Measurements from ENCODE around the gene IST1.

DNA sequence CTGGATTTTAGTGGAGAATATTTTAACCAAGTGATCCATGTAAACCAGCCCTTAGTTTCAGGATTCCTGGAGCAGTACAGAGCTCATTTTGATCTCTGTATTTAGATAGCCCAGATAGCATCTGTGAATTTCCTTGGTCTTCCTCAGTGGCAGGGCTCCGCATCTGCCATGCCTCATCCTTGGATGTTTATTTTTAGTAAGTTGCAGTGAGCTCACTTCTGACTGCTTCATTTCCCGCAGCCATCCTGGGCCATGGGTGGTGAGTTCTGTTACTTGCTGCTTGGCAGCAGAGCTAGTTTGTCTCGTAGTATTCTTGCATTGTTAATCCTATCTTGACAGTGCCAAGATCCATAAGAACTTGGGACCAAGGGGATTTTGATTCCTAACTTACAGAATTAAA, 33.7 kb downstream of the IST1 start:
- TF ChIP-seq CEBPB (IDR thresholded peaks at IDR 0.05) (no peak), EP300 (IDR thresholded peaks at IDR 0.05; ENCODE audit: borderline replicate concordance) (no peak), RAD21 (IDR thresholded peaks at IDR 0.05; ENCODE audit: low read depth) (no peak), TAF1 (IDR thresholded peaks at IDR 0.05; ENCODE audit: low read depth) (no peak)
- TF ChIP-seq, protein P1, sequence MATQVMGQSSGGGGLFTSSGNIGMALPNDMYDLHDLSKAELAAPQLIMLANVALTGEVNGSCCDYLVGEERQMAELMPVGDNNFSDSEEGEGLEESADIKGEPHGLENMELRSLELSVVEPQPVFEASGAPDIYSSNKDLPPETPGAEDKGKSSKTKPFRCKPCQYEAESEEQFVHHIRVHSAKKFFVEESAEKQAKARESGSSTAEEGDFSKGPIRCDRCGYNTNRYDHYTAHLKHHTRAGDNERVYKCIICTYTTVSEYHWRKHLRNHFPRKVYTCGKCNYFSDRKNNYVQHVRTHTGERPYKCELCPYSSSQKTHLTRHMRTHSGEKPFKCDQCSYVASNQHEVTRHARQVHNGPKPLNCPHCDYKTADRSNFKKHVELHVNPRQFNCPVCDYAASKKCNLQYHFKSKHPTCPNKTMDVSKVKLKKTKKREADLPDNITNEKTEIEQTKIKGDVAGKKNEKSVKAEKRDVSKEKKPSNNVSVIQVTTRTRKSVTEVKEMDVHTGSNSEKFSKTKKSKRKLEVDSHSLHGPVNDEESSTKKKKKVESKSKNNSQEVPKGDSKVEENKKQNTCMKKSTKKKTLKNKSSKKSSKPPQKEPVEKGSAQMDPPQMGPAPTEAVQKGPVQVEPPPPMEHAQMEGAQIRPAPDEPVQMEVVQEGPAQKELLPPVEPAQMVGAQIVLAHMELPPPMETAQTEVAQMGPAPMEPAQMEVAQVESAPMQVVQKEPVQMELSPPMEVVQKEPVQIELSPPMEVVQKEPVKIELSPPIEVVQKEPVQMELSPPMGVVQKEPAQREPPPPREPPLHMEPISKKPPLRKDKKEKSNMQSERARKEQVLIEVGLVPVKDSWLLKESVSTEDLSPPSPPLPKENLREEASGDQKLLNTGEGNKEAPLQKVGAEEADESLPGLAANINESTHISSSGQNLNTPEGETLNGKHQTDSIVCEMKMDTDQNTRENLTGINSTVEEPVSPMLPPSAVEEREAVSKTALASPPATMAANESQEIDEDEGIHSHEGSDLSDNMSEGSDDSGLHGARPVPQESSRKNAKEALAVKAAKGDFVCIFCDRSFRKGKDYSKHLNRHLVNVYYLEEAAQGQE (IDR thresholded peaks at IDR 0.05; ENCODE audit: low read depth): no peak
- TF ChIP-seq, protein P2, sequence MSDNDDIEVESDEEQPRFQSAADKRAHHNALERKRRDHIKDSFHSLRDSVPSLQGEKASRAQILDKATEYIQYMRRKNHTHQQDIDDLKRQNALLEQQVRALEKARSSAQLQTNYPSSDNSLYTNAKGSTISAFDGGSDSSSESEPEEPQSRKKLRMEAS (IDR thresholded peaks at IDR 0.05): no peak
- TF ChIP-seq, protein P3, sequence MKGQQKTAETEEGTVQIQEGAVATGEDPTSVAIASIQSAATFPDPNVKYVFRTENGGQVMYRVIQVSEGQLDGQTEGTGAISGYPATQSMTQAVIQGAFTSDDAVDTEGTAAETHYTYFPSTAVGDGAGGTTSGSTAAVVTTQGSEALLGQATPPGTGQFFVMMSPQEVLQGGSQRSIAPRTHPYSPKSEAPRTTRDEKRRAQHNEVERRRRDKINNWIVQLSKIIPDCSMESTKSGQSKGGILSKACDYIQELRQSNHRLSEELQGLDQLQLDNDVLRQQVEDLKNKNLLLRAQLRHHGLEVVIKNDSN (IDR thresholded peaks at IDR 0.05): no peak
